GM21447 (cell line): Measurements from ENCODE around the gene VPS45.

ENCODE experiments used
- ATAC-seq: cut with Tn5 transposase; IDR thresholded peaks from one replicate; pipeline ENCODE4 v1.9.1; 2021; ENCODE audit not compliant: unreplicated experiment

Gene VPS45

GRCh38 chr1:150155413-150156071 is 88.0 kb downstream of the VPS45 start:
- ATAC-seq: no peak

GRCh38 chr1:150156868-150157603 is 89.5 kb downstream of the VPS45 start:
- ATAC-seq: no peak

GRCh38 chr1:150159550-150159949 is 92.0 kb downstream of the VPS45 start:
- no peak for ATAC-seq

DNA sequence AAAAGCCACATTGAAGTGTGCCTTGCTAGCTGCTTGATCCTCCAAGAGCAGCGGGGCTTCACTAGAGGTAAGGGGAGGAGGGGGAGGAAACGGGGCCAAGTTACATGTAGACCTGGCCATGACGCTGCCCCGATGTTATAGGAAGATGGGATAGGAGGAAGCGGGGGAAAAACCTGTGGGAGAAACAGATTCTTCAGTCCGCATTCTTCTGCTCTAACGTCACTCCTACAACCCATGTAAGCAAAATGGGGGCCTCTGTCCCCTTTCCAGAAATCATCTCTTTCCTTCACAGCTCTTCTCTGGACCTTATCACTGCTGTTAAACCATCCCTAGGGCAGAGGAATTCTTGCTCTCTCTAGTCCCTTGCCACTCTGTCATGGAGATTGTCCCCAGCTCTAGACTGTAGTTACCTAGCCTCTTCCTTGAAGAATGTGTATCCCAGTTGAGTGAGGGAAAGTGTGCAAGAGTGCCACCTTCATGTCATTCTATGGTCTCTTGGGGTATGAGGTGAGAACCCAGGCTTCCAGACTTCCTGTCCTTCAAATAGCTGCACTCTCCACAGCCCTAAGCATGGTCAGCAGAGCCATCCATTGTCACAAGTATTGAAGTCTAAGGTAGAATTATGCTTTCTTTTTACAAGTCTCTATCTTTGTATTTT is 93.5 kb downstream of the VPS45 start:
- no peak for ATAC-seq

DNA sequence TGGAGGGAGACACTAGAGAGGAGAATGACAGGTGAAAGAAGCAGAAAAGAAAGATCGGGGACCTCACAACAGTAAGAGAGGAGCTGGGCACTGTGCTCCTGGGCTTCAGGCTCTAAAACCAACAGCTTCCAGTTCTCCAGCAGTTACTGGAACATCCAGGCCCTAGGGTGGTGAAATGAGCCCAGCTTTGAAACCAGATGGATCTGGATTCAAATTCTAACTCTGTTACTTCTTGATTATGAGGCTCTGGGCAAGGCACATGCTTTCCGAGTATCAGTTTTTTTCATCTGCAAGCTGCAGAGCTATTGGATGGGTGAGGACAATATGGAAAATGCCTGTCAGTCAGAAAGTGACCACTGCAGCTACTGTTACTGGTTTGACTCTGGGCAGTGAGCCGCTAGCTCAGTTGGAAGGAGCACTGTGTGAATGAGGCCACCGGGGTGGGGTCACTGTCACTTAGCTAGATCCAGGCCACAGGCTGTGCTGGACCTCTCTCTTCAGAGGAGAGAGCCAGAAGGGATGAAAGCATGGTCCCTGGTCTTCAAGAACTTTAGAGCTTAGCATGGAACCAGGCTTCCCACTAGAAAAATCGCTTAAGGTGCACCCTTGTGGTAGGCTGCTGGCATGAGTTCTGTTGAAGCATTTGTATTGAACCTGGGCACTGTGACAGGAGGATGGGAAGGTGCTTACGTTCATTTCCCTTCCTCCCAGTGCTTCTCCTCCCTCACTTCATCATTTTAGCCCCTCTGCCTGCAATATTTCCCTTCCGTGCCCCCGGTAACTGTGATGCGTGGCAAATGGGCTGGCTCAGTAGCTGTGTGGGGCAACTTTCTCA is 94.4 kb downstream of the VPS45 start:
- ATAC-seq: no peak

- no peak for ATAC-seq
Measured at GRCh38 chr1:150162582-150162861, 94.9 kb downstream of the VPS45 start.

DNA sequence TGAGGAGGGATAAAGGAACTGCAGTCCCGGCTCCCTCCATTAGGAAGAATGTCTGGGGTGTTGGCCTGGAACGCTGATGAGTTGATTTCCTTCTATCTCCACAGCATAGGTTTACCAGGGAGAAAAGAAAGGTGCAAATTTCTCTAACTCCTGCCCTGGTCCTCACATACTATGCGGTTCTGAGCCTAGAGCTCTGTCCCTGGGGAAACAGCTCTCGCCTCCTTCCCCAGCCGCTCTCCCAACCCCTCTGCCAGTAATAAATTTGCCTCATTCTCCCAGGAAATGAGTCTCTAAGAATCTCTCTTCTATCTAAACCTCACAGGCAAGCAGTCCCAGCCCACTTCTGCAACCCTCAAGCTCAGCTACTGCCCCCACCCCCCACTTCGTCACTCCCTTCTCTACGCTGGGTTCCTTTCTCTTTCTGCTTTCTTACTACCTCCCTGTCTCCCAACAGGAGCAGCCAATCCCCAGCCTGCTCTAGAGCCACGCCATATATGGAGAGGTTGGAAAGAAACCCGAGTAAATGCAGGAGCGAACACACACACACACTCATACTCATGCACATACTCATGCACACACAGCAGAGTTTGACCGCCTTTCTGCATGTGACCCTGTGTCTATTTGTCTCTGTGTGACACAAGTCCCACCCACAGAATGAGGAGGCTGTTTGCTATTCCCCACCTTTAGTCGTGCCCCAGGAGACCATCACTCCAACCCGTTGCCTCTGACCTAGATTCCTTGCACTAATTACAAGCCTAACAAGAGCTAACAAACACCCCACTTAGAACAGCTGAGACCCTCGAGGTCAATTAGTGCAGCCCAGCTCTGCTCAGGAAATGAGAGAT is 95.5 kb downstream of the VPS45 start:
- no peak for ATAC-seq

GRCh38 chr1:150164224-150164623 is 96.6 kb downstream of the VPS45 start:
- ATAC-seq: no peak

GRCh38 chr1:150164779-150165178 is 97.2 kb downstream of the VPS45 start:
- ATAC-seq: no peak

GRCh38 chr1:150165622-150166612 is 98.3 kb downstream of the VPS45 start:
- ATAC-seq: no peak

DNA sequence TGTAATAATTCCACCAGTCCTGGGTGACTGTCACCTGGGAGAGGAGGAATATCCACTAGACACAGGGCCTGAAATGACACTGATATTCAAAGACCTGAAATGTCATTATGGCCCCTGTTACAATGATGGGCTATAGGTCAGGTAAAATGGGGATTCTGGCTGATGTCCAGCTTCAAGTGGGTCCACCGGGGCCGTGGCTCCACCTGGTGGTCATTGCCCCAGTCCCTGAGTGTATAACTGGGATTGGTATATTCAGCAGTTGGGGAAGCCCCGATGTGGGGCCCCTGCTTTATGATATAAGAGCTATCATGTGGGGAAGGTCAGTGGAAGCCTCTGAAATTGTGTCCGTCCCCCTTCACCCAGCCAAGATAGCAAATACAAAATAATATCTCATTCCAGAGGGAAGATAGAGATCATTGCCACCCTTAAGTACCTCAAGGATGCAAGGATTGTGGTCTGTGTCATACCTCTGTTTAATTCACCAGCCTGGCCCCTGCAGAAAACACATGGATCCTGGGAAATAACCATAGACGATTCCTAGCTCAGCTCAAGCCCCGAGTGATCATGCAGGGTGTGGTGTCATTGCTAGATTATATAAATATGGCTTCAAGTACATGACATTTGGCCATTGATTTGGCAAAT is 101.5 kb downstream of the VPS45 start:
- ATAC-seq: no peak

GRCh38 chr1:150171801-150172200 is 104.2 kb downstream of the VPS45 start:
- ATAC-seq: no peak

- no peak for ATAC-seq
Measured at GRCh38 chr1:150173141-150173585, 105.6 kb downstream of the VPS45 start.

DNA sequence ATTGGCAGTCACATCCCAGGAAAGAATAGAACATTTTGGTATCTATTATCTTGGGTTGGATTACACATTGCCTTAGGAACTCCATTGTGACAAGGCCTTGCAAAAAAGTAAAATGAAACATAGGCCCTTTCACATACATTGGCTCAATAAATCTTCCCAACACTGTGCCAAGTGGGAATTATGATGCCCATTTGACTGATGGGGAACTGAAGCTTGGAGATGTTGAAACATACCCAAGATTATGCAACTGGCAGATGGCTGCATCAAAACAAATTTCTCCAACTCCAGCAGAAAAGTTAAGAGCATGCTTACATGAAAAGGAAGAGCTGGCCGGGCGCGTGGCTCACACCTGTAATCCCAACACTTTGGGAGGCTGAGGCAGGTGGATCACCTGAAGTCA is 109.0 kb downstream of the VPS45 start:
- ATAC-seq: no peak

- ATAC-seq: no peak
Measured at GRCh38 chr1:150178548-150178947, 111.0 kb downstream of the VPS45 start.

GRCh38 chr1:150179867-150180266 is 112.3 kb downstream of the VPS45 start:
- no peak for ATAC-seq

DNA sequence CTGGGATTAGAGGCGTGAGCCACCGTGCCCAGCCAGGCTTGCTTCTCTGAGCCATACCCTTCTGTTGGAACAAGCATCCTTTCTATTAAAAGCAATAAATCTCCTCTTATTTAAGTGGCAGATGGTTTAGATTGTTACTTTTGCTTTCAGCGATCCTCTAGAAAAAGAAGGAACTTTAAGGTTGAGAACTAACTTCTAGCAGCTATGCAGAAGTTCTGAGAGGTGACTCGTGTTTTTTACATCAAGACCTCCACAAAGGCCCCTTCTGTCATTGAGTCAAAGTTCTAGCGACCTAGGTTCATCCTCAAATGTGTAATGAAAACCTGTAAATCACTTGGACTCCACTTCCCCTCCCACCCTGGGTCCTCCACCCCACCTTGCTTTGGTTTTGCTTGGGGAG is 112.9 kb downstream of the VPS45 start:
- no peak for ATAC-seq

GRCh38 chr1:150182247-150182646 is 114.7 kb downstream of the VPS45 start:
- ATAC-seq: no peak

DNA sequence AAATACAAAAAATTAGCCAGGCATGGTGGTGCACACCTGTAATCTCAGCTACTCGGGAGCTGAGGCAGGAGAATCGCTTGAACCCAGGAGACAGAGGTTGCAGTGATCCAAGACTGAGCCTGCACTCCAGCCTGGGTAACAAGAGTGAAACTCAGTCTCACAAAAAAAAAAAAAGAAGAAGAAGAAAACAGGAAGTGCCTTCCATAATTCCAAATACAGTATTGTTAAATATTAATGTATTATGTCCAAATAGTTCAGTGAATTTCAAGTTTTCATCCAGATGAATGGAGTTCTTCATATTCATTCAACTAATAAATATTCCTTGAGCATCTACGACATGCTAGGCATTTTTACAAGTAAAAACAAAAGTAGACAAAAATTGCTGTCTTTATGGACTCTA is 115.5 kb downstream of the VPS45 start:
- ATAC-seq: no peak
